ENCODE data around the gene WFS1. TPM values are rescaled to one million over a fixed set of nuclear protein-coding genes. Genes with fewer than 3 reads are reported as not detected.

WFS1 gene
- total RNA-seq: 10 to 100 TPM; 36.6 to 41.8 (median 40.0) TPM

GRCh38 chr4:6269616-6270511 lies at the start of gene WFS1:
TSS of gene WFS1 (plus strand) at chr4:6269850. CDS start at chr4:6277456, 7,606 bp downstream.
- no peak for TF ChIP-seq CTCF (IDR thresholded peaks at IDR 0.05; ENCODE audit: low read depth)

- no peak for TF ChIP-seq CTCF (IDR thresholded peaks at IDR 0.05; ENCODE audit: low read depth)
Measured at GRCh38 chr4:6221301-6221850, 48.3 kb upstream of the WFS1 start.

DNA sequence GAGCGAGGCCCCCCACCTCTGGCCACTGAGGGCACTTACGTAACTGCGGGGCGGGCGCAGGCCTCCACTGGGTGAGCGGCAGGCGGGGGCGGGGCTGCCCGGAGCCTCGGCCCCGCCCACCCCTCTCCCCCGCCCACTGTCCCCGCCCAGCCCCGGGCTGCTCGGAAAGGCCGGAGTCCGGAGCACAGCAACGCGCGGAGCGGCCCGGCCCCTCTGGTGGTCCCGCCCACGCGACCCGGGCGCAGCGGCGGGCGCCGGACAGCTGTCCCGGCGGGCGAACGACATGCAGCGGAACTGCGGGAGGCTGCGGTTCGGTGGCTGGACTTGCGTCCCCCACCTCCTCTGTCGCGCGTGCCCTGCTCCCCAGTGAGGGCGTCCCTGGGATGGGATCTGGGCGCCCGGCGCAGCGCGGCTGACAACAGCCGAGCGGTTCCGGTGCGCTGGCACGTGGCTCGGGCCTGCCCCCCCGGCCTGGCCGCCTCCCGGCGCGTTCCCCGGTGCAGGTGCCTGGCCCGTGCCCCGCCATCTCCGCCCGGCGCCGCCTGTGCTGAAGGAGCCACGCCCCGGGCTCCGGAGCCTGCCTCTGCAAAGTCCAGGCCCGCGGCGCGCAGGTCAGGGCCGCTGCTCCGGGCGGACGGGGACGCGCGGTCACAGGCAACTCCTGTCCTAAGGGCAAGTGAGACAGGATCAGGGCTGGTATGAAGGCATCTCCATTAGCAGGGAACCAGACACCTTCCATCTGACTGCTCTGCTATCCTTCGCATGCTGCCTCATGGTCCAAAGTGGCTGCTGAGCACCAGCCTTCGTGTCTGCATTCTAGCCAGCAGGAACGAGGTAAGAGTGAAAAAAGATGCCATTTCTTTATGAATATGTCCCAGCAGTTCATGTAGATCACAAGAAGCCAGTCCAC lies 47.5 kb upstream of the WFS1 start:
- no peak for TF ChIP-seq CTCF (IDR thresholded peaks at IDR 0.05; ENCODE audit: low read depth)

DNA sequence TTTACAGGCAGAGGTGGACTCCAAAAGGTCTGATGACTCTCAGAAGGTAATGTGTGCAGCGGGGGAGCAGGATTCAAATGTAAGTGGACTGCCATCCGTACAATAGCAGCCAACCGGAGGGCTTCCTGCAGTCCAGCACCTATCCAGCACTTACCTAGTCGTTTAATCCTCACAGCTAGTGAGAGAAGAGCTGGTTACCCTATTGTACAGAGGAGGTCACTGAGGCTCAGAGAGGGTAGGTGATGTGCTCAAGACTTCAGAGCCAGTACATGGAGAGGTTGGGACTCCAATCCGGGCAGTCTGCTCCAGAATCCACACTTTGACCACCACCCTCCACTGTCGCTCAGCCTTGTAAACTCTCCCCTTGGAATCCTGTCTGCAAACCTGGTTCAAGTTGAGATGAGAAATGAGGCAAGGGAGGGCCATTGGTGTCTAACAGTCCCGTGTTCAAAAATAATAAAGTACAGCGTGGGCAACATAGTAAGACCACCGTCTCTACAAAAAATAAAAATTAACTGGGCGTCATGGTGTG lies 46.8 kb upstream of the WFS1 start:
- no peak for TF ChIP-seq CTCF (IDR thresholded peaks at IDR 0.05; ENCODE audit: low read depth)

GRCh38 chr4:6224735-6225134 lies 44.9 kb upstream of the WFS1 start:
- TF ChIP-seq CTCF (IDR thresholded peaks at IDR 0.05; ENCODE audit: low read depth): no peak

DNA sequence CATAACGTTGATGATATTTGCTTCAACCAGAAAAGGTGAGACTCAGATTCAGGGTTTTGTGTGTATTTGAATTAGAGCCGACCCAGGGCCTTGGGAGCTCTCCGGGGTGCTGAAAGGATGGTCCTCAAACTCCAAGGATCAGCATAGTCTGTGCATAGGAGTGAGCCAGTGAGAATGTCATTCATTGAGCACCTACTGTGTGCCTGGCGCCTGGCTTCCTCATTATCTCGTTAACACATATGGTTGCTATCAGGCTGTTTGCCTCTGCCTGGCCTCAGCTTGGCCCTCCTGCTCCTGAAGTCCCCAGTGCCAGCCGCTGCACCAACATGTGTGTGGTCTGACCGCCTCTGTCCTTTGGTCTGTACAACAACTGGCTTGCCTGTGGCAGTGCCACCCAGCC lies 44.2 kb upstream of the WFS1 start:
- TF ChIP-seq CTCF (IDR thresholded peaks at IDR 0.05; ENCODE audit: low read depth): no peak
